ENCODE measurements around the gene NSMCE4A. TPM values are rescaled to one million over a fixed set of nuclear protein-coding genes. Genes with fewer than 3 reads are reported as not detected.
"Not testable (repeated sequence)": the region's sequence is repeated elsewhere in the genome, so short reads cannot be mapped to it uniquely, and the experiment has no call there.

The NSMCE4A gene
- polyA plus RNA-seq, 1 experiment, result 14.4 TPM

DNA sequence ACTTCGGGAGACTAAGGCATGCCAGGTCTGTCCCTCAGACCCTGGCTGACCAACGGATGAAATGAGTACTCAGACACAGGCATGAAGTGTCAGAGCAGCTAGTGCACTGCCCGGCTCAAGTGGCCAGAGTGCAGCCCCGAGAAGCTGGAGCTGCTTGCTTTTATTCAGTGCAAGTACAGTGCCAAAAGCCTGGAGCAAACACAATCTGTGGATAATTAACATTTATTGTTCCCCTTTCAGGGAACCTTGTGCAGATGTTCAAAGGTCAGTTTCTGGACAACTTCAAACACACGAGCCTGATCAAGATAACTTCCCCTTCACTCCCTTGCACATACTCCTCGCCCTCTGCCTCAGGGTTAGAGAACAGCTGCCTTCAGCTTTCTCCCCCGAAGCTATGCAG, 39.3 kb downstream of the NSMCE4A start:
- no peak for DNase-seq (ENCODE audit: low read depth)
- Histone ChIP-seq H3K4me3 (ENCODE audit: low read depth, low read length) (no peak overlapping the region), H3K27me3 (ENCODE audit: control insufficient read depth, insufficient read depth, low read length) (no peaks in the 10 kb centered on the region), H3K36me3 (ENCODE audit: control insufficient read depth, insufficient read depth, low read length) (no peaks in the 10 kb centered on the region)
- TF ChIP-seq, protein P1, sequence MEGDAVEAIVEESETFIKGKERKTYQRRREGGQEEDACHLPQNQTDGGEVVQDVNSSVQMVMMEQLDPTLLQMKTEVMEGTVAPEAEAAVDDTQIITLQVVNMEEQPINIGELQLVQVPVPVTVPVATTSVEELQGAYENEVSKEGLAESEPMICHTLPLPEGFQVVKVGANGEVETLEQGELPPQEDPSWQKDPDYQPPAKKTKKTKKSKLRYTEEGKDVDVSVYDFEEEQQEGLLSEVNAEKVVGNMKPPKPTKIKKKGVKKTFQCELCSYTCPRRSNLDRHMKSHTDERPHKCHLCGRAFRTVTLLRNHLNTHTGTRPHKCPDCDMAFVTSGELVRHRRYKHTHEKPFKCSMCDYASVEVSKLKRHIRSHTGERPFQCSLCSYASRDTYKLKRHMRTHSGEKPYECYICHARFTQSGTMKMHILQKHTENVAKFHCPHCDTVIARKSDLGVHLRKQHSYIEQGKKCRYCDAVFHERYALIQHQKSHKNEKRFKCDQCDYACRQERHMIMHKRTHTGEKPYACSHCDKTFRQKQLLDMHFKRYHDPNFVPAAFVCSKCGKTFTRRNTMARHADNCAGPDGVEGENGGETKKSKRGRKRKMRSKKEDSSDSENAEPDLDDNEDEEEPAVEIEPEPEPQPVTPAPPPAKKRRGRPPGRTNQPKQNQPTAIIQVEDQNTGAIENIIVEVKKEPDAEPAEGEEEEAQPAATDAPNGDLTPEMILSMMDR (IDR thresholded peaks at IDR 0.05; ENCODE audit: insufficient read depth, low read depth, low read length), result no peak
- ChIA-PET POLR2A (no interaction called here), CTCF (interaction anchor here (1.0 kb wide), 1 partner anchor 177 kb away, joined by 4 read pairs; no protein-coding TSS in a partner anchor)

DNA sequence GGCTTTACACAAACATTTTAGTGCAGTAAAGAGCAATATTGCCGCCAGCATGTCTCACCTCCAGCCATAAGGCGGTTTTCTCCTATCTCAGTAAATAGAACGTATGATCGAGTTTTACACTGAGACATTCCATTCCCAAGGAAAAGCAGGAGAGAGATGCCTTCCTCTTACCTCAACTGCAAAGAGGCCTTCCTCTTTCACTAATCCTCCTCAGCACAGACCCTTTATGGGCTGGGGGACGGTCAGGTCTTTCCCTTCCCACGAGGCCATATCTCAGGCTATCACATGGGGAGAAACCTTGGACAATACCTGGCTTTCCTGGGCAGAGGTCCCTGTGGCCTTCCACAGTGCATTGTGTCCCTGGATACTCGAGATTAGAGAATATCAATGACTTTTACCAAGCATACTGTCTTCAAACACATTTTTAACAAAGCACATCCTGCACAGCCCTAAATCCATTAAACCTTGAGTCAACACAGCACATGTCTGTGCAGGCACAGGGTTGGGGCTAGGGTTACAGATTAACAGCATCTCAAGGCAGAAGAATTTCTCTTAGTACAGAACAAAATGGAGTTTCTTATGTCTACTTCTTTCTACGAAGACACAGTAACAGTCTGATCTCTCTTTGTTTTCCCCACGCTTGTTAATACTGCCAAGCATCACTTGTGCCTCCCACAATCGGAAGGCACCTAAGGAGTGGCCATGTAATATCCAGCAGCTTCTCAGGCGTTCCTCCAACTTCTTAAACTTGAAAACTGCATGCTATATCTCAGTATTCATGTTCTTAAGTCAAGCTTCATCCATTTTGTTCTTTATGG, 44.5 kb downstream of the NSMCE4A start:
- POLR2A ChIA-PET; CTCF ChIA-PET; H3K36me3 ChIP-seq (ENCODE audit: control insufficient read depth, insufficient read depth, low read length); H3K27me3 ChIP-seq (ENCODE audit: control insufficient read depth, insufficient read depth, low read length); H3K4me3 ChIP-seq (ENCODE audit: low read depth, low read length); DNase-seq (ENCODE audit: low read depth): not testable (repeated sequence)

DNA sequence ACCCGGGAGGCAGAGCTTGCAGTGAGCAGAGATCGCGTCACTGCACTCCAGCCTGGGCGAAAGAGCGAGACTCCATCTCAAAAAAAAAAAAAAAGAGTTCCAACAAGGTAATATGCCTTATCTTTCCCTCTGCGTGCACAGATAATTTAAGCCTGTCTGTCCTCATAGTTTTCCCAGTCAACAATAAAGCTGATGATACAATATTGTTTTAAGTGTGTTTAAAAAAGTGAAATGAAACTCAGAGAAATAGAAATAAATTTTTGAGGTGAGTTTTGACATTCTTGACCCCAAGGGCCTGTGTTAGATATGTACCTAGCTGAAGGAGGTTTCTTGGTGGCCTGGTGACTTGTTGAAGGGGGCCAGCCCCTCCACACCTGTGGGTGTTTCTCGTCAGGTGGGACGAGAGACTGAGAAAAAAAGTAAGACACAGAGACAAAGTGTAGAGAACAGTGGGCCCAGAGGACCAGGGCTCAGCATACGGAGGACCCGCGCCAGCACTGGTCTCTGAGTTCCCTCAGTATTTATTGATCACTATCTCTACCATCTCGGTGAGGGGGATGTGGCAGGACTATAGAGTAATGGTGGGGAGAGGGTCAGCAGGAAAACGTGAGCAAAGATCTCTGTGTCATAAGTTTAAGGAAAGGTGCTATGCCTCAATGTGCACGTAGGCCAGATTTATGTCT, 45.3 kb downstream of the NSMCE4A start:
- POLR2A ChIA-PET; H3K4me3 ChIP-seq (ENCODE audit: low read depth, low read length); H3K27me3 ChIP-seq (ENCODE audit: control insufficient read depth, insufficient read depth, low read length); H3K36me3 ChIP-seq (ENCODE audit: control insufficient read depth, insufficient read depth, low read length); DNase-seq (ENCODE audit: low read depth): not testable (repeated sequence)
- CTCF ChIA-PET, result interaction anchor here (1.2 kb wide), 1 partner anchor 29 kb away, joined by 5 read pairs; no protein-coding TSS in a partner anchor

DNA sequence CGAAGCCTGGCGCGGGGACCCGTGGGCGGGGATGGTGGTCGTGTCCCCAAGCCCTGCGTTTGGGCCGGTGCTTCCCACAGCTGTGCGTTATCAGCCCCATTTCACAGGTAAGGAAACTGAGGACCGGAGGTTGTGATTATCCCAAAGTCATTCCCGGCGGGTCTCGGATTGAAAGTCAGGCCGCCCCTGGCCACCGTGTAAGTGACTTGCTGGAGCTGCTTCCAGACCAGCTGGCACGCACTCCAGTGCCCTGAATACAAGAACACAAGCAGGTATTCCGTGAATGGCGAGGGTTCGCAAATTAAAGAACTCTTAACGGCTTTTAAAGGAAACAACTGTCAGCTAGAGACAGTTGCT, 46.5 kb downstream of the NSMCE4A start:
- CTCF ChIA-PET, result interaction anchor here (1.2 kb wide), 1 partner anchor 28 kb away, joined by 5 read pairs; no protein-coding TSS in a partner anchor
- TF ChIP-seq, protein P1 (IDR thresholded peaks at IDR 0.05; ENCODE audit: insufficient read depth, low read depth, low read length), result no peak
- DNase-seq (ENCODE audit: low read depth), result no peak
- Histone ChIP-seq H3K4me3 (ENCODE audit: low read depth, low read length) (peak overlapping the region; percentile 84), H3K27me3 (ENCODE audit: control insufficient read depth, insufficient read depth, low read length) (no peaks in the 10 kb centered on the region), H3K36me3 (ENCODE audit: control insufficient read depth, insufficient read depth, low read length) (no peaks in the 10 kb centered on the region; the same call in 1 of the 2 replicates)
- POLR2A ChIA-PET, result no interaction called here

DNA sequence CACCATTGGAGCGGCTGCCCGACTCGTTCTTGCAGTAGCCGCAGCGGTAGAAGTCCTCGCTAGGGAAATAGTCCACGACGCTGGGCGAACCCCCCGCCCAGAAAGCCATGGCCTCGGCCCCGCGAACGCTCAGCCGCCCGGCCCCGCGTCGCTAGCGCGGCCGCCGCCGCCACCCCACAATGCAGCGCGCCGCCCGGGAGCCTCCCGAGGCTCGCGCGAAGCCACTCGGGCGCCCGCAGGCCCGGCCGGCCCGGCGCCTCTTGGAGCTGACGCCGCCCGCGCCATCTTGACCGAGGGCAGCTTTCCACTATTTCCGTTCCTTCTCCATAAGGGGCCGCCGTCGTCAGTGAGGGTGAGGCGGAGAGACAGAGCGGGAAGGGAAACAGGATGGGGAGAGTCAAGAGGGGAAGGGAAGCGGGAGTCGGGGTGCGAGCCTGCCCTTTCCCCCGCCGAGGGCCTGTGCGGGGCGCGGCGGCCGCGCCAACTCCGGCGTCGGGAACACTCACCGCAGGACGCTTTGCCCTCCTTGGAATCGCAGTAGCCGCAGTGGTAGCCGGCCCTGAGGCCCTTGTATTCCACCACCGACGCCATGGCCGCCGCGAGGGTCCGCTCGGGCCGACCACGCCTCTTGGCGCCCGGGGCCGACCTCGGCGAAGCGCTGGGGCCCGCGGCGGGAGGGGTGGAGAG, 47.0 kb downstream of the NSMCE4A start, which contains the start of gene ATE1:
TSS of gene ATE1 (minus strand) at position 191 of the 687 bp plus-strand sequence. CDS start at position 109, 82 bp downstream.
- peak within 1 kb of the TSS; percentile 84 for H3K4me3 ChIP-seq (ENCODE audit: low read depth, low read length)
- H3K27me3 ChIP-seq (ENCODE audit: control insufficient read depth, insufficient read depth, low read length), result no peaks in the 10 kb centered on the region
- TF ChIP-seq, protein P1 (IDR thresholded peaks at IDR 0.05; ENCODE audit: insufficient read depth, low read depth, low read length), result peak; percentile 24; the same call in 1 of the 2 replicates
- no peaks in the 10 kb centered on the region; the same call in 1 of the 2 replicates for H3K36me3 ChIP-seq (ENCODE audit: control insufficient read depth, insufficient read depth, low read length)
- DNase-seq (ENCODE audit: low read depth), result peak; percentile 54
- POLR2A ChIA-PET, result no interaction called here
- CTCF ChIA-PET, result interaction anchor here (1.0 to 1.2 kb wide), 2 partner anchors 9 to 27 kb away, joined by 3 to 5 read pairs; no protein-coding TSS in a partner anchor
